PFSK-1 (cell line): ENCODE data around the gene B3GNT9.

Source experiments
- FOXP2 ChIP-seq: optimal IDR thresholded peaks from 2 replicates; pipeline ENCODE3; 2011; ENCODE audit warnings: borderline replicate concordance, control low read depth, inconsistent platforms; ENCODE audit not compliant: insufficient read depth; ENCODE audit errors: extremely low read length, extremely low read depth
- POLR2AphosphoS5 ChIP-seq: IDR thresholded peaks from 2 replicates; pipeline ENCODE4 v1.6.1; 2012; ENCODE audit warnings: low read depth, mild to moderate bottlenecking, control low read depth, low read length, moderate library complexity
- SIN3A ChIP-seq: IDR thresholded peaks from 2 replicates; pipeline ENCODE4 v1.6.1; 2012; ENCODE audit warnings: mild to moderate bottlenecking, low read length, moderate library complexity, borderline replicate concordance; ENCODE audit not compliant: insufficient read depth
- TF ChIP-seq, protein P1 (sequence below), 2 experiments: IDR thresholded peaks; 2 replicates each; pipeline versions ENCODE4 v1.6.1 to v1.8.0; 2011 to 2012; ENCODE audit warnings: low read depth in 2 of 2, low read length in 2 of 2, control low read depth in 1 of 2, inconsistent platforms in 1 of 2, mild to moderate bottlenecking in 1 of 2, moderate library complexity in 1 of 2; ENCODE audit not compliant: insufficient read depth in 1 of 2

DNA sequence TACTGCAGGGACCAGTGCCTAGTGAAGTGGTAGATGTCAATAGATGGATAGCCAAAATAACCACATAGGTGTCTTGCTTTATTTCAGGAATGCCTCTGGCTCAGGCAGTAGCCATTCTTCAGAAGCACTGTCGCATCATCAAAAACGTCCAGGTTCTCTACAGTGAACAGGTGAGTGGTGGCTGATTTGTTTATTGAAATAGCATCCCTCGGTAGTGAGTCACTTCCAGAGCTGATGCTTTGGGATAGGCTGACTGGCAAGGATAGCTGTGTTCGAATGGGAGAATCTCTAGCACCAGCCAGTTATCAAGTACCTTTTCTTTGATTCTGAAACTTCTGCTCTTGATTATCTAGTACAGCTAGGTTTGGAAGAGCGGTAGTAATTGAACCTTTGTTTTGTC is 30.8 kb downstream of the B3GNT9 start:
- TF ChIP-seq POLR2AphosphoS5 = no peak
- no peak for TF ChIP-seq SIN3A
- TF ChIP-seq, protein P1, sequence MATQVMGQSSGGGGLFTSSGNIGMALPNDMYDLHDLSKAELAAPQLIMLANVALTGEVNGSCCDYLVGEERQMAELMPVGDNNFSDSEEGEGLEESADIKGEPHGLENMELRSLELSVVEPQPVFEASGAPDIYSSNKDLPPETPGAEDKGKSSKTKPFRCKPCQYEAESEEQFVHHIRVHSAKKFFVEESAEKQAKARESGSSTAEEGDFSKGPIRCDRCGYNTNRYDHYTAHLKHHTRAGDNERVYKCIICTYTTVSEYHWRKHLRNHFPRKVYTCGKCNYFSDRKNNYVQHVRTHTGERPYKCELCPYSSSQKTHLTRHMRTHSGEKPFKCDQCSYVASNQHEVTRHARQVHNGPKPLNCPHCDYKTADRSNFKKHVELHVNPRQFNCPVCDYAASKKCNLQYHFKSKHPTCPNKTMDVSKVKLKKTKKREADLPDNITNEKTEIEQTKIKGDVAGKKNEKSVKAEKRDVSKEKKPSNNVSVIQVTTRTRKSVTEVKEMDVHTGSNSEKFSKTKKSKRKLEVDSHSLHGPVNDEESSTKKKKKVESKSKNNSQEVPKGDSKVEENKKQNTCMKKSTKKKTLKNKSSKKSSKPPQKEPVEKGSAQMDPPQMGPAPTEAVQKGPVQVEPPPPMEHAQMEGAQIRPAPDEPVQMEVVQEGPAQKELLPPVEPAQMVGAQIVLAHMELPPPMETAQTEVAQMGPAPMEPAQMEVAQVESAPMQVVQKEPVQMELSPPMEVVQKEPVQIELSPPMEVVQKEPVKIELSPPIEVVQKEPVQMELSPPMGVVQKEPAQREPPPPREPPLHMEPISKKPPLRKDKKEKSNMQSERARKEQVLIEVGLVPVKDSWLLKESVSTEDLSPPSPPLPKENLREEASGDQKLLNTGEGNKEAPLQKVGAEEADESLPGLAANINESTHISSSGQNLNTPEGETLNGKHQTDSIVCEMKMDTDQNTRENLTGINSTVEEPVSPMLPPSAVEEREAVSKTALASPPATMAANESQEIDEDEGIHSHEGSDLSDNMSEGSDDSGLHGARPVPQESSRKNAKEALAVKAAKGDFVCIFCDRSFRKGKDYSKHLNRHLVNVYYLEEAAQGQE (IDR thresholded peaks at IDR 0.05; ENCODE audit: insufficient read depth in 1 of 2, low read depth in 2 of 2, low read length in 2 of 2) = no peak
- TF ChIP-seq FOXP2 = no peak
